Measurements from ENCODE around the gene ZNF592. TPM values are rescaled to one million over a fixed set of nuclear protein-coding genes. Genes with fewer than 3 reads are reported as not detected.

Gene ZNF592
- total RNA-seq, 1 experiment from 2014 or later = 34.6 TPM

DNA sequence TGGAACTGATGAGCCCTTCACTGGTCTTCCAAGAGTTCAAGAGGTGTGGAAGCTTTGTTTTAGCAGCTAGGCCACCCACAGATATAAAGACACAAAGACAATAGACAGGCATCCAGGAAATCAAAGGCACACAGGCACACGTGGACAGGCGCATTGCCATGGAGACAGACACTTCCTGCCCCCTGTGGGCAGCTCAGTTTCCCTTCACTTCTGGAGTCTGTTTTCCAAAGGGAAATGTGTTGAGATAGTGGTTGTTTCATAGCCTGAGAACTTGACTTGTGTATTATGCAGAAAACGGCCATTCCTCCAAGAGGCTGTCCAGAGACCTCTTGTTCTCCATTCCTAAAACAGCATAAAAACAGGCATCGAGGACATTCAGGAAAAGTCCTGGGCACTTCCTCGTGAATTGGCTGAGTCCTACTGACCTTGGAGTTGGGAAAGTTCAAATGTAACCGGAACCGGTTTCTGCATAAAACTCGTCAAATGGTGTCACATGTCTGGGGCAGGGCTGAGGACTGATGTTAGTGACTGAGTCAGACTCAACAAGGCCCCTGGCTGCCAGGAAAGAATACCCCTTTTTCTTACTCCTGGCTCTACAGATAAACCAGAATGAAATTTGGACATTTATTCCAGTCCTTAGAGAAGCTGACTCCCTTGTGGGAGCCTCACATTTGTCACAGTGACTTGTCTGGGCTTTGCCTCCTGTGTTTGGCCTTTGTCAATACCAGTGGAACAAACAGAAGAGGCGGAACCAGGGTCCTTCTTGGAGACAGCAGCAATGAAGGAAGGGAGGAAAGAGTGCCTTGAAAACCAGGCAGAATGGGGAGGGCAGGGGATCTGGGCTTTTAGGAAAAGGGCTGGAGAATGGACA lies 70.1 kb downstream of the ZNF592 start:
- peaks cover 2% of the 10 kb centered on the region; the same call in 1 of the 2 replicates for H3K4me1 ChIP-seq (ENCODE audit: insufficient read depth, low read length)
- H3K27me3 ChIP-seq (ENCODE audit: insufficient read depth, low read length) = no peaks in the 10 kb centered on the region
- no peak overlapping the region for H3K4ac ChIP-seq (ENCODE audit: low read depth, low read length)
- Mint-ChIP-seq H3K4me3 (peak overlapping the region; percentile 77 to 80), H3K4me1 (peaks cover 42 to 49% of the 10 kb centered on the region in 2 experiments), H3K27ac (peak overlapping the region; percentile 48 to 98 (median 94)), H3K36me3 (ENCODE audit: insufficient read depth in 1 of 3, low read depth in 3 of 3) (peaks cover 0 to 10% (median 4%) of the 10 kb centered on the region in 3 experiments; a peak in 3 of 7 replicates), H3K27me3 (ENCODE audit: low read depth) (peaks cover 7% of the 10 kb centered on the region), H3K9me3 (no peaks in the 10 kb centered on the region; a peak in 1 of 5 replicates)
- H3K79me2 ChIP-seq (ENCODE audit: insufficient read depth, low read length) = no peaks in the 10 kb centered on the region
- no peak overlapping the region for H2BK12ac ChIP-seq (ENCODE audit: insufficient read length, low read depth, low read length)
- H2BK15ac ChIP-seq (ENCODE audit: low read depth, low read length) = no peak overlapping the region
- no peak overlapping the region for H2BK5ac ChIP-seq (ENCODE audit: insufficient read length, low read length)
- H3K14ac ChIP-seq (ENCODE audit: insufficient read depth, low read length) = peak overlapping the region; percentile 95; the same call in 1 of the 2 replicates
- DNase-seq = peak; percentile 75
- no peaks in the 10 kb centered on the region for H3K79me1 ChIP-seq (ENCODE audit: insufficient read depth, low read depth, low read length, poor library complexity, severe bottlenecking)
- no peak overlapping the region for H2AK5ac ChIP-seq (ENCODE audit: insufficient read length, low read length)
- TF ChIP-seq, protein P1, sequence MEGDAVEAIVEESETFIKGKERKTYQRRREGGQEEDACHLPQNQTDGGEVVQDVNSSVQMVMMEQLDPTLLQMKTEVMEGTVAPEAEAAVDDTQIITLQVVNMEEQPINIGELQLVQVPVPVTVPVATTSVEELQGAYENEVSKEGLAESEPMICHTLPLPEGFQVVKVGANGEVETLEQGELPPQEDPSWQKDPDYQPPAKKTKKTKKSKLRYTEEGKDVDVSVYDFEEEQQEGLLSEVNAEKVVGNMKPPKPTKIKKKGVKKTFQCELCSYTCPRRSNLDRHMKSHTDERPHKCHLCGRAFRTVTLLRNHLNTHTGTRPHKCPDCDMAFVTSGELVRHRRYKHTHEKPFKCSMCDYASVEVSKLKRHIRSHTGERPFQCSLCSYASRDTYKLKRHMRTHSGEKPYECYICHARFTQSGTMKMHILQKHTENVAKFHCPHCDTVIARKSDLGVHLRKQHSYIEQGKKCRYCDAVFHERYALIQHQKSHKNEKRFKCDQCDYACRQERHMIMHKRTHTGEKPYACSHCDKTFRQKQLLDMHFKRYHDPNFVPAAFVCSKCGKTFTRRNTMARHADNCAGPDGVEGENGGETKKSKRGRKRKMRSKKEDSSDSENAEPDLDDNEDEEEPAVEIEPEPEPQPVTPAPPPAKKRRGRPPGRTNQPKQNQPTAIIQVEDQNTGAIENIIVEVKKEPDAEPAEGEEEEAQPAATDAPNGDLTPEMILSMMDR (conservative IDR thresholded peaks at IDR 0.05) = peak; percentile 15; the same call in 1 of the 3 replicates
- no peak overlapping the region for H4K8ac ChIP-seq (replicated peaks; ENCODE audit: insufficient read length, low read depth, low read length)
- no peak overlapping the region for H3K9ac ChIP-seq (ENCODE audit: extremely low read depth, insufficient read length, low read length)
- H2BK20ac ChIP-seq (ENCODE audit: low read depth, low read length, poor library complexity, severe bottlenecking) = no peak overlapping the region
- peaks cover 8% of the 10 kb centered on the region for H3K23me2 ChIP-seq (ENCODE audit: insufficient read length, low read depth, low read length, poor library complexity, severe bottlenecking)
- H4K91ac ChIP-seq (ENCODE audit: insufficient read length, low read depth, low read length) = no peak overlapping the region
- H3K23ac ChIP-seq (ENCODE audit: insufficient read length, low read depth, low read length) = no peak overlapping the region
- no peak overlapping the region for H3K27ac ChIP-seq (ENCODE audit: insufficient read length, low read depth, low read length)
- no peaks in the 10 kb centered on the region for H4K20me1 ChIP-seq (ENCODE audit: control insufficient read depth, insufficient read depth, insufficient read length)
- H3T11ph ChIP-seq (ENCODE audit: low read length) = no peak overlapping the region
- no peak overlapping the region for H2AFZ ChIP-seq (ENCODE audit: low read length)
- H2BK120ac ChIP-seq (ENCODE audit: low read depth, low read length, poor library complexity, severe bottlenecking) = no peak overlapping the region
- no peak overlapping the region for H3K56ac ChIP-seq (ENCODE audit: insufficient read length, low read depth, low read length)
- H3K4me2 ChIP-seq (ENCODE audit: insufficient read depth, insufficient read length, low read length) = peak overlapping the region; percentile 35
- no peaks in the 10 kb centered on the region for H3K9me3 ChIP-seq (ENCODE audit: control insufficient read depth, low read depth, low read length)
- no peak overlapping the region for H4K5ac ChIP-seq (ENCODE audit: insufficient read length, low read depth, low read length)
- no CpG with 5 or more reads among the region's 9 CpGs for WGBS (ENCODE audit: extremely low coverage, insufficient read length, low lambda C conversion rate)
- H3K18ac ChIP-seq (ENCODE audit: insufficient read length, low read depth, low read length) = peak overlapping the region; percentile 81

All from H9 (cell line).